Stimulated activated CD4-positive, alpha-beta T cell treated with anti-CD3 and anti-CD28 coated beads, Interleukin-1b, Interleukin-23, amount 100 ng/mL, for 48 hours (primary cell): Measurements from ENCODE around the gene ZBTB16.

ENCODE experiments used
- DNase-seq: peaks from one replicate; pipeline ENCODE4 v3.0.0-alpha.2; 2020

ZBTB16 gene

GRCh38 chr11:114085965-114086793, 26.7 kb downstream of the ZBTB16 start:
- no peak for DNase-seq

GRCh38 chr11:114087025-114087424, 27.5 kb downstream of the ZBTB16 start:
- no peak for DNase-seq

- no peak for DNase-seq
These were observed 28.7 kb downstream of the ZBTB16 start for GRCh38 chr11:114088216-114088615.

GRCh38 chr11:114088836-114089235, 29.3 kb downstream of the ZBTB16 start:
- no peak for DNase-seq

- DNase-seq = no peak
These were observed 30.2 kb downstream of the ZBTB16 start for GRCh38 chr11:114089748-114090147.

GRCh38 chr11:114090225-114090910, 30.9 kb downstream of the ZBTB16 start:
- no peak for DNase-seq

GRCh38 chr11:114090976-114091375, 31.5 kb downstream of the ZBTB16 start:
- no peak for DNase-seq

GRCh38 chr11:114091516-114092397, 32.2 kb downstream of the ZBTB16 start:
- no peak for DNase-seq

- no peak for DNase-seq
These were observed 33.0 kb downstream of the ZBTB16 start for GRCh38 chr11:114092478-114092877.

- DNase-seq = no peak
These were observed 33.4 kb downstream of the ZBTB16 start for GRCh38 chr11:114092953-114093352.

- no peak for DNase-seq
These were observed 35.0 kb downstream of the ZBTB16 start for GRCh38 chr11:114094516-114094915.

- DNase-seq = no peak
These were observed 36.4 kb downstream of the ZBTB16 start for GRCh38 chr11:114095899-114096298.

- DNase-seq = no peak
These were observed 38.3 kb downstream of the ZBTB16 start for GRCh38 chr11:114097832-114098231.

- no peak for DNase-seq
These were observed 39.4 kb downstream of the ZBTB16 start for GRCh38 chr11:114098927-114099326.

- DNase-seq = no peak
These were observed 40.1 kb downstream of the ZBTB16 start for GRCh38 chr11:114099392-114100178.

- DNase-seq = no peak
These were observed 43.7 kb downstream of the ZBTB16 start for GRCh38 chr11:114102993-114103896.

- DNase-seq = no peak
These were observed 46.1 kb downstream of the ZBTB16 start for GRCh38 chr11:114105611-114106010.

- DNase-seq = no peak
These were observed 46.5 kb downstream of the ZBTB16 start for GRCh38 chr11:114106047-114106446.

GRCh38 chr11:114106986-114107385, 47.5 kb downstream of the ZBTB16 start:
- DNase-seq = no peak

- no peak for DNase-seq
These were observed 49.1 kb downstream of the ZBTB16 start for GRCh38 chr11:114108501-114109205.
